ENCODE measurements around the gene PACRGL.

- TF ChIP-seq CTCF (IDR thresholded peaks at IDR 0.05 in 8 of 11, conservative IDR thresholded peaks at IDR 0.05 in 3 of 11) (no peak), POLR2A (IDR thresholded peaks at IDR 0.05) (no peak)
Observed at GRCh38 chr4:20724915-20725314, 24.7 kb downstream of the PACRGL start.

Data from spleen (tissue), 7 donors.